ENCODE results near the gene RGS14. TPM values are rescaled to one million over a fixed set of nuclear protein-coding genes. Genes with fewer than 3 reads are reported as not detected.
"Not testable (repeated sequence)": the region's sequence is repeated elsewhere in the genome, so short reads cannot be mapped to it uniquely, and the experiment has no call there.

The RGS14 gene
- total RNA-seq, 1 donor from 2014 or later: 101 TPM

- intact Hi-C loops (cut with micrococcal nuclease): no loop called here
These were observed 29.9 kb upstream of the RGS14 start for GRCh38 chr5:177327539-177328522.

- intact Hi-C loops (cut with micrococcal nuclease): no loop called here
These were observed 29.0 kb upstream of the RGS14 start for GRCh38 chr5:177328545-177329231.

GRCh38 chr5:177329883-177330282 is 27.8 kb upstream of the RGS14 start:
- intact Hi-C loops (cut with micrococcal nuclease): no loop called here

GRCh38 chr5:177330991-177331842 is 26.5 kb upstream of the RGS14 start:
- intact Hi-C loops (cut with micrococcal nuclease): no loop called here

- intact Hi-C loops (cut with micrococcal nuclease): no loop called here
These were observed 25.5 kb upstream of the RGS14 start for GRCh38 chr5:177332031-177332895.

GRCh38 chr5:177332896-177333260 is 24.8 kb upstream of the RGS14 start:
- intact Hi-C loops (cut with micrococcal nuclease): no loop called here

- intact Hi-C loops (cut with micrococcal nuclease): no loop called here
These were observed 24.1 kb upstream of the RGS14 start for GRCh38 chr5:177333420-177334154.

- intact Hi-C loops (cut with micrococcal nuclease): no loop called here
These were observed 23.6 kb upstream of the RGS14 start for GRCh38 chr5:177334155-177334551.

- intact Hi-C loops (cut with micrococcal nuclease): no loop called here
These were observed 22.7 kb upstream of the RGS14 start for GRCh38 chr5:177334781-177335700.

- intact Hi-C loops (cut with micrococcal nuclease): no loop called here
These were observed 22.0 kb upstream of the RGS14 start for GRCh38 chr5:177335701-177336065.

GRCh38 chr5:177336112-177336511 is 21.6 kb upstream of the RGS14 start:
- intact Hi-C loops (cut with micrococcal nuclease): no loop called here

GRCh38 chr5:177336603-177337494 is 20.9 kb upstream of the RGS14 start:
- intact Hi-C loops (cut with micrococcal nuclease): no loop called here

- intact Hi-C loops (cut with micrococcal nuclease): no loop called here
These were observed 19.2 kb upstream of the RGS14 start for GRCh38 chr5:177338251-177339106.

GRCh38 chr5:177339107-177339638 is 18.6 kb upstream of the RGS14 start:
- intact Hi-C loops (cut with micrococcal nuclease): no loop called here

- intact Hi-C loops (cut with micrococcal nuclease): not testable (repeated sequence)
These were observed 14.7 kb upstream of the RGS14 start for GRCh38 chr5:177343000-177343399.

GRCh38 chr5:177343777-177344176 is 13.9 kb upstream of the RGS14 start:
- intact Hi-C loops (cut with micrococcal nuclease): no loop called here

GRCh38 chr5:177344891-177345290 is 12.8 kb upstream of the RGS14 start:
- intact Hi-C loops (cut with micrococcal nuclease): no loop called here
